Activated CD4-positive, alpha-beta memory T cell treated with anti-CD3 and anti-CD28 coated beads, Interleukin-2, amount 10 ng/mL, durations not matched to agents 7 days and 5 days (primary cell): Measurements from ENCODE around the gene FOXP2. TPM values are rescaled to one million over a fixed set of nuclear protein-coding genes. Genes with fewer than 3 reads are reported as not detected.

Source experiments
- CTCF ChIA-PET: fragments of 350-600 bp; sonication (Branson Sonifier 250); formaldehyde crosslinking; loops from one replicate; lab custom pipeline; 2021; ENCODE audit warnings: antibody characterized with exemption, inconsistent platforms; lab: Charles Lee
- POLR2A ChIA-PET: fragments of 350-600 bp; sonication (Branson Sonifier 250); formaldehyde crosslinking; loops from one replicate; lab custom pipeline; 2021; ENCODE audit warnings: antibody characterized with exemption; lab: Charles Lee
- DNase-seq: peaks from one replicate; pipeline ENCODE4 v3.0.0-alpha.2; 2020
- H3K27ac Mint-ChIP-seq: one replicate; pipeline ENCODE4 v1.8.0; 2021; ENCODE audit warnings: mild to moderate bottlenecking, mixed read lengths
- H3K27me3 Mint-ChIP-seq: one replicate; pipeline ENCODE4 v1.8.0; 2021; ENCODE audit warnings: mixed read lengths
- H3K36me3 Mint-ChIP-seq: one replicate; pipeline ENCODE4 v1.8.0; 2021; ENCODE audit warnings: low read depth, mixed read lengths
- H3K4me1 Mint-ChIP-seq: one replicate; pipeline ENCODE4 v1.8.0; 2021; ENCODE audit warnings: mixed read lengths
- H3K4me3 Mint-ChIP-seq: one replicate; pipeline ENCODE4 v1.8.0; 2021; ENCODE audit warnings: mild to moderate bottlenecking, mixed read lengths
- H3K9me3 Mint-ChIP-seq: one replicate; pipeline ENCODE4 v1.8.0; 2021; ENCODE audit warnings: mixed read lengths
- total RNA-seq, 2 experiments: library from RNA; stranded (reverse); gene quantifications; one replicate each; pipeline ENCODE4 v1.2.3, GENCODE V29; 2021

Gene FOXP2
- total RNA-seq, 2 experiments from 2014 or later = not detected

DNA sequence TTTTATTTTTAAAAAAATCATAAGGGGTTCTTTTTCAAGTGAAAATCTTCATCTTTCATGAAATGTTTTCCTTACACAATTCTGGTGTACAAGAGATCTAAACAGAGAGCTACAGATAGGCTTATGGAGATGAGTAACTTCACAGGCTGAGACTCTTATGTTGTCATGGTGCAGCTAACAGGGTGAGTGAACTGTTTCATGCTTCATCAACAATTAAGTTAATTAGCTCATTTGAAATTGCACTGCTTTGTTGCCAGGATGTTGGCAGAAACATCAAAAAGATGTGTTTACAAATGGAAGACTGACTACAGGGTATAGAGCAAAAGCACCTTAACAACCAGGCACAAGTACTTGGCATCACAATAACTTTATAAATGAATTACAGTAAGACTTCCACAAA lies 230.8 kb downstream of the FOXP2 start:
- Mint-ChIP-seq H3K4me3 (no peak overlapping the region), H3K27ac (no peak overlapping the region), H3K9me3 (no peaks in the 10 kb centered on the region), H3K36me3 (no peaks in the 10 kb centered on the region), H3K4me1 (no peaks in the 10 kb centered on the region), H3K27me3 (peaks cover 2% of the 10 kb centered on the region)
- ChIA-PET CTCF (no interaction called here), POLR2A (no interaction called here)
- DNase-seq = no peak

DNA sequence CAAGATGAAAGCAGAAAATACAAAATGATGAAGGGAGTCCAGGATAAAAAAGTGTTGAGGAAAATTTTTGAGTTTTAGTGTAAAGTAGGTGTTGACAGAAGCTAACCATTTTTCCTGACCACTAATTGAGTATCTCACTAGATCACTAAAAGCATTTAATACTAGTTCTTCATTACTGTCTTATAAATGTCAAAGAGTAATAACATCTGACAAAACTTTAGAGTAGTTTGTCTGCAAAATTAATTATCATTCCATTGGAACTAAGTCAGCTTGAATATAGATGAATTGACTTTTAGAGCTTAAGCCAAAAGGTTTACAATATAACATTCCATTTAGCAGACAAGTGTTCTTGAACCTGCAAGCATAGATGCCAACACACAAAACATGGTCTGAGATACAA lies 232.9 kb downstream of the FOXP2 start:
- peaks cover 2% of the 10 kb centered on the region for H3K27me3 Mint-ChIP-seq
- CTCF ChIA-PET = interaction anchor here (0.6 kb wide), 1 partner anchor 60 kb away, joined by 3 read pairs; no protein-coding TSS in a partner anchor
- H3K4me3 Mint-ChIP-seq = no peak overlapping the region
- POLR2A ChIA-PET = no interaction called here
- no peaks in the 10 kb centered on the region for H3K36me3 Mint-ChIP-seq
- no peak for DNase-seq
- H3K4me1 Mint-ChIP-seq = no peaks in the 10 kb centered on the region
- H3K9me3 Mint-ChIP-seq = no peaks in the 10 kb centered on the region
- H3K27ac Mint-ChIP-seq = no peak overlapping the region

DNA sequence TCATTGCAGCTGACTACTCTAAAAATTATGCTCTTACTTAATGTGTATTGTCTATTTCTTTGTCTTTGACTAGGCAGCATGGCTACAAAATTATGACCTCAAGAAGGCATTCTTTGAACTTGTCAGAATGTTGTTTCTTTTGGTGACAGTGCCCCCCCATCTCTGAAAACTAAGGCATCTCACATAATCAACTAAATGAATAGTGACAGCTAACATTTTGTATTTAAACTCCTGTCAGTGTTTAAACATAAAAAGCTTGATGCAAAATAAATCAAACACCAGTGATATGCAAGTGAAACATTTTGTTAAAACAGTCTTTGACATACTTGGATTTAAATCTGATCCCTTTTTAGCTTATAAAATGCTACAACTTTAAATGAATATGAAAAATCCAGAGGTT lies 233.5 kb downstream of the FOXP2 start:
- Mint-ChIP-seq H3K27ac (no peak overlapping the region), H3K4me3 (no peak overlapping the region)
- CTCF ChIA-PET = interaction anchor here (0.6 kb wide), 1 partner anchor 60 kb away, joined by 3 read pairs; no protein-coding TSS in a partner anchor

GRCh38 chr7:114648680-114649079 lies 234.1 kb downstream of the FOXP2 start:
- Mint-ChIP-seq H3K4me1 (no peaks in the 10 kb centered on the region), H3K36me3 (no peaks in the 10 kb centered on the region), H3K27ac (no peak overlapping the region), H3K4me3 (no peak overlapping the region), H3K27me3 (peaks cover 2% of the 10 kb centered on the region), H3K9me3 (no peaks in the 10 kb centered on the region)
- POLR2A ChIA-PET = no interaction called here
- DNase-seq = no peak
- CTCF ChIA-PET = no interaction called here

More for the DNA sequence above, 233.5 kb downstream of the FOXP2 start:
- Mint-ChIP-seq H3K4me1 (no peaks in the 10 kb centered on the region), H3K9me3 (no peaks in the 10 kb centered on the region), H3K27me3 (peaks cover 2% of the 10 kb centered on the region), H3K36me3 (no peaks in the 10 kb centered on the region)
- POLR2A ChIA-PET = no interaction called here
- DNase-seq = no peak

GRCh38 chr7:114649689-114650088 lies 235.1 kb downstream of the FOXP2 start:
- Mint-ChIP-seq H3K4me1 (no peaks in the 10 kb centered on the region), H3K36me3 (no peaks in the 10 kb centered on the region), H3K9me3 (no peaks in the 10 kb centered on the region), H3K4me3 (no peak overlapping the region), H3K27ac (no peak overlapping the region), H3K27me3 (no peaks in the 10 kb centered on the region)
- CTCF ChIA-PET = no interaction called here
- POLR2A ChIA-PET = no interaction called here
- no peak for DNase-seq

DNA sequence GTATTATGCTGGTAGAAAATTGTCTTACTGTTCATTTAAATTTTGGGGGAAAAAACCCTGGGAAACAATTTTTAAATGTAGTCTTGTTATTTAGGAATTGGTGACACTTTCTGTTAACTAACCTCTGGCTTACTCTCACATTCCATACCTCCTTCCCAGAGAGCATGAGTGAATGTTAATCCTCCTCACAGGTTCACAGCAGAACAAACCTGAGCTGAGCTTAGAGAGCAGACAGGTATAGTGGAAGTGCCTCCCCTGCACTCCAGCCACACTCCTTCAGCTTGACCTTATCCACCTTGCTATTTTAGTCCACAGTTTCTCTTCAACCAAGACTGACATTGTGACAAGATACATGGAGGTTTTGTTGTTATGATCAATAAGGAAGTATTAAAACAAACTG lies 235.9 kb downstream of the FOXP2 start:
- no peak for DNase-seq
- Mint-ChIP-seq H3K36me3 (no peaks in the 10 kb centered on the region), H3K4me3 (no peak overlapping the region), H3K9me3 (no peaks in the 10 kb centered on the region), H3K4me1 (no peaks in the 10 kb centered on the region), H3K27me3 (no peaks in the 10 kb centered on the region), H3K27ac (no peak overlapping the region)
- ChIA-PET CTCF (no interaction called here), POLR2A (no interaction called here)

- no peak for DNase-seq
- Mint-ChIP-seq H3K36me3 (no peaks in the 10 kb centered on the region), H3K9me3 (no peaks in the 10 kb centered on the region), H3K4me1 (no peaks in the 10 kb centered on the region), H3K4me3 (no peak overlapping the region), H3K27me3 (no peaks in the 10 kb centered on the region), H3K27ac (no peak overlapping the region)
- POLR2A ChIA-PET = no interaction called here
- CTCF ChIA-PET = no interaction called here
Observed at GRCh38 chr7:114652041-114652440, 237.4 kb downstream of the FOXP2 start.

GRCh38 chr7:114653364-114654088 lies 238.9 kb downstream of the FOXP2 start:
- H3K9me3 Mint-ChIP-seq = no peaks in the 10 kb centered on the region
- H3K36me3 Mint-ChIP-seq = no peaks in the 10 kb centered on the region
- POLR2A ChIA-PET = no interaction called here
- H3K4me1 Mint-ChIP-seq = no peaks in the 10 kb centered on the region
- H3K27me3 Mint-ChIP-seq = no peaks in the 10 kb centered on the region
- CTCF ChIA-PET = no interaction called here
- H3K27ac Mint-ChIP-seq = no peak overlapping the region
- no peak for DNase-seq
- no peak overlapping the region for H3K4me3 Mint-ChIP-seq

- Mint-ChIP-seq H3K4me1 (no peaks in the 10 kb centered on the region), H3K9me3 (no peaks in the 10 kb centered on the region), H3K4me3 (no peak overlapping the region), H3K27me3 (no peaks in the 10 kb centered on the region), H3K36me3 (no peaks in the 10 kb centered on the region), H3K27ac (no peak overlapping the region)
- no peak for DNase-seq
- ChIA-PET CTCF (no interaction called here), POLR2A (no interaction called here)
Observed at GRCh38 chr7:114656466-114656865, 241.9 kb downstream of the FOXP2 start.

- ChIA-PET CTCF (no interaction called here), POLR2A (no interaction called here)
- H3K27ac Mint-ChIP-seq = no peak overlapping the region
- H3K4me1 Mint-ChIP-seq = no peaks in the 10 kb centered on the region
- H3K27me3 Mint-ChIP-seq = no peaks in the 10 kb centered on the region
- no peaks in the 10 kb centered on the region for H3K36me3 Mint-ChIP-seq
- no peaks in the 10 kb centered on the region for H3K9me3 Mint-ChIP-seq
- no peak for DNase-seq
- H3K4me3 Mint-ChIP-seq = no peak overlapping the region
Observed at GRCh38 chr7:114657279-114657678, 242.7 kb downstream of the FOXP2 start.

DNA sequence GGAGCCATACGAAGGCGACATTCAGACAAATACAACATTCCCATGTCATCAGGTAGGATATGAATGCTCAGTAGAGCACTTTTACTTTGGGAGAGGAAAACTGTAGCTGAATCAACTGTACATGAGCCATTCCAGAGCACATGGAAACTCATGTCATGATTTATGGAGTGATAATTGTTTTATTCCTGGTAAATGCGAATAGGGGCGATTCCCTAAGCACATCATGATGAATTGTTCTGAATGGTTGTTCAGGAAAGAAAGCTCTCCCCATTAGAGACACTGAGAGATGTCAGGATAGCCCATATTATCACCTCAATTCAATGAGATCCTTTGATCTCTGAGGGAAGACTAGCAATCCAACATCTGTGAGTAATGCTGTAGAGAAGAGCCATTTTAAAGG lies 243.6 kb downstream of the FOXP2 start:
- no peak for DNase-seq
- no peak overlapping the region for H3K4me3 Mint-ChIP-seq
- no peaks in the 10 kb centered on the region for H3K4me1 Mint-ChIP-seq
- no peaks in the 10 kb centered on the region for H3K9me3 Mint-ChIP-seq
- H3K27me3 Mint-ChIP-seq = no peaks in the 10 kb centered on the region
- ChIA-PET POLR2A (no interaction called here), CTCF (no interaction called here)
- no peak overlapping the region for H3K27ac Mint-ChIP-seq
- no peaks in the 10 kb centered on the region for H3K36me3 Mint-ChIP-seq

- no peak overlapping the region for H3K4me3 Mint-ChIP-seq
Observed at GRCh38 chr7:114659409-114660125, 245.0 kb downstream of the FOXP2 start.

DNA sequence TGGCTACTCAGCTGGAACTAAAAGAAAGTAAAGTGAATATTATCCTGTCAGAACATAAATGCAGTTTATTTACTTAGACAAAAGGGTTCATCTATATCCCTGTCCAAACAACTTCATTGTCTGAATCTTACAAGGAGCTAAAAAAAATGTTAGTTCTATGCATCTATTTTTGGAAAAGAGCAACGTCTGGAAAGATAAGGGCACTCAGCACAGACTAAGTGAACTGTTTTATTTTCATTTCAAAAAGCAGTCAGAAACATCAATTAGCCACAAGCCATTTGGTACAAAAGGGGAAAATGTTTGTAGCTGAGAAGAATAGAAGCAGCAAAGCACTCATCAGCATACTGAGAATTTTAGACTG lies 245.5 kb downstream of the FOXP2 start:
- Mint-ChIP-seq H3K4me1 (no peaks in the 10 kb centered on the region), H3K9me3 (no peaks in the 10 kb centered on the region), H3K36me3 (no peaks in the 10 kb centered on the region), H3K4me3 (no peak overlapping the region), H3K27me3 (no peaks in the 10 kb centered on the region), H3K27ac (no peak overlapping the region)
- CTCF ChIA-PET = no interaction called here
- no peak for DNase-seq
- POLR2A ChIA-PET = no interaction called here

More at GRCh38 chr7:114659409-114660125, 245.0 kb downstream of the FOXP2 start:
- H3K27ac Mint-ChIP-seq = no peak overlapping the region
- no peaks in the 10 kb centered on the region for H3K36me3 Mint-ChIP-seq
- ChIA-PET POLR2A (no interaction called here), CTCF (no interaction called here)
- H3K4me1 Mint-ChIP-seq = no peaks in the 10 kb centered on the region
- no peaks in the 10 kb centered on the region for H3K27me3 Mint-ChIP-seq
- H3K9me3 Mint-ChIP-seq = no peaks in the 10 kb centered on the region
- no peak for DNase-seq

DNA sequence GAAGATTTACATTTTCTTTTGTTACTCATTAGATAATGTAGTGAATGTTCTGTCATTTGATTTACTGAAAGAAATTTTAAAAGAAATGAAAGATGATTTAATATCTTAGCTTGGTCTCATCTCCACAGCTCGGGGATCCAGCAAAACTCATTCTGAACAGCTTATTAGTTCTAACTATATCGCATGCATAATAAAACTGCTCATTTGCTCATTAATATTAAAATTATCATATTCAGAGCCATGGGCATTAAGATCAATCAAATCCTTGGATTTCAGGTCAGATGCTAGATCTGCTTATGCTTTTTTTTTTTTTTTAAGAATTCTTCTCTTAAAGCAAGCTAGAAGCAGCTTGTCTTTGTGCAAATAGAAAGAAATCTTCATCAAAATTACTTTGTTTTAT lies 246.1 kb downstream of the FOXP2 start:
- ChIA-PET POLR2A (no interaction called here), CTCF (no interaction called here)
- Mint-ChIP-seq H3K36me3 (no peaks in the 10 kb centered on the region), H3K27ac (no peak overlapping the region), H3K4me1 (no peaks in the 10 kb centered on the region), H3K27me3 (no peaks in the 10 kb centered on the region), H3K9me3 (no peaks in the 10 kb centered on the region), H3K4me3 (no peak overlapping the region)
- DNase-seq = no peak
